Inflammatory macrophage (primary cell): Measurements from ENCODE around the gene RPS19BP1.
"Not testable (repeated sequence)": the region's sequence is repeated elsewhere in the genome, so short reads cannot be mapped to it uniquely, and the experiment has no call there.

Experiments used
- DNase-seq, 2 donors: peaks; one replicate each; pipeline ENCODE4 v3.0.0-alpha.2; 2020 to 2022

The RPS19BP1 gene

DNA sequence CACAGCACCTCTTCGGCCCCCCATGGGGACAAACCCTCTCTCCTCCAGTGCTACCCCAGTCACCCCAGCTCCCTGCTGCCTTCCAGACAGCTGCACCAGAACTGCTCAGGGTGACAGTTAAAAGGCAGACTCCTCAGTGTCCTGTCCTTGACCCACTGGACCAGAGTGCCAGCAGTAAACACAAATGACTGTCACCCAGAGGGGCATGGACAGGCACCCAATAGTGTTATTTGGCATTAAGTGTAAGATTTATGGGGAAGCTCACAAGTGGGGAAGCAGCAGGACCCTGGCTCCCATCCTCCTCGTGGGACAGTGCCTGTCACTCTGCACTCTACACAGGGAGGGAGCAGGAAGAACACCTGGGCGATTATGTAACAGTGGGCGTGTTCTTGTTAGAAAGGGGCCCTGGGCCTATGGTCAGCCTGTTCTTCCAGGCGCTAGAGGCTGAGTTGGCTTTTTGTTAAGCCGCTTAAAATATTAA lies 5.0 kb downstream of the RPS19BP1 start:
- DNase-seq = no peak

DNA sequence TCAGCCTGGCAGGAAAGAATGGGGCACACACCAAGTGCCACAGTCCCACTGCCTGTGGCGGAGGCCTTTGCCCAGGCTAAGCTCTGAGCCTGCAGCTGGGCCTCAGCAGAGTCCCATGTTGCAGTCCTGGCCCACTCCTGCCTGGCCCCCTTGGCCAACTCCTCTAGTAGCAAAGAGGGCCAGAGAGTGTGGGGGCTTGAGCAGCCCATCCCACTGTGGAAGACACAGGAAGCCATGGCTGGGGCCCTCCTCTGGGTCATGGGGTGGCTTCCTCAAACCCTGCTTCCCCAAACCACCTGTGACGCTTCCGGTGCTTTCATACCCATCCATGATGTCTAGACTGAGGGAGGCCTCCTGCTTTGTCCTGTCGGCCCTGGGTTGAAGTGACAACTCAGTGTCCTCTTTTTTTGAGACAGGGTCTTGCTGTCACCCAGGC lies 5.8 kb downstream of the RPS19BP1 start:
- peak; percentile 30 to 58 for DNase-seq

DNA sequence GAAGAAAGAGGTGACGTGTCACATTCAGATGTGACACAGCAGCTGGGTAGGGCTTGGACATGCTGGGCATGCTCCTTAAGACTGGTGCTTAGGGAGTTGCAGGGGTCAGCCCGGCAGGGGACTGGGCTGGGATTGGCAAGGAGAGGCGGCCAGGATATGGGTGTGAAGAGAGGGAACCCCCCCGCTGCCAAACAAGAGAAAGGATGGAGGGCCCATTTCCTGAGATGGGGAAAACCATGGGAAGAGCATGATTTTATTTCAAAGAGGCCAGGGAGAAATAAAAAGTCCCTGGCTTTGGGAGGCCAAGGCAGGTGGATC lies 6.9 kb downstream of the RPS19BP1 start:
- DNase-seq = no peak

DNA sequence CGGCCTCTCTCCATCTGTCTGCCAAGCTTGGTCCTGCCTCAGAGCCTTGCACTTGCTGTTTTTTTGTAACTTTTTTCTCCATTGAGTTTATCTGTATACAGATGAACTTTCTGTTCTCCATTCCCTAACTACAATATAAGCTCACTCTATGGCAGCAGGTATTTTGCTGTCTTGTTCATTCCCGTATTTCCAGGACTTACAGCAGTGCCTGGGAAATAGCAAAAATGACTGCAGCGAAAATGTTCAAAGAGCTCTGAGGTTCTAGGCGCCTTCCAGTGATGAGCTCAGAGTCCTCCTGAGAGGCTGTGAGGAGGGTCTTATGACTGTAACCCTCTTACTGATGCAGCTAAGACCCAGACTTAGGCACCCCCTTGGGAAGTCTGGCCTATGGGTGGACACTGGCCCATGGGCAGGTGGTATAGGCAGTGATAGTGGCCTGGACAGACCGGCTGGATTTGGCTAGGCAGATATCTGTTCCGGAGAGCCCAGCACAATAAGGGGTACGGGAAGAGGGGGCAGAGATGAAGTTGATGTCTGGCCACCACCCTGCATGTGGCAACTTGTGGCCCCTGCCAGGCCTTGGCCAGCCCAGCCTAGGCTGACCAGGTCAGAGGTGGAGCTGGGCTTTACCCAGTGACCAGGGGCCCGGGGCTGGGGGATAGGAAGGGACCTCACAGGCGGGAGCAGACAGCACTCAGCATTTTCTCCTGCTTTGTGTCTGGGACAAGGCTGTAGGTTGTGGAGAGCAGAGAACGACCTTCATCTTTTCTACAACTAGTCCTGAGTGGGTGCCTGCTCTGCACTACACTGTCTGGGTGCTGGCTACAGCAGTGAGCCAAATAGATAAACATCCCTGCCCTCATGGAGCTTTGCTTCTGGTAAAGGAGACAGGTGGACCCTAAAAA lies 7.5 kb downstream of the RPS19BP1 start:
- DNase-seq = no peak

DNA sequence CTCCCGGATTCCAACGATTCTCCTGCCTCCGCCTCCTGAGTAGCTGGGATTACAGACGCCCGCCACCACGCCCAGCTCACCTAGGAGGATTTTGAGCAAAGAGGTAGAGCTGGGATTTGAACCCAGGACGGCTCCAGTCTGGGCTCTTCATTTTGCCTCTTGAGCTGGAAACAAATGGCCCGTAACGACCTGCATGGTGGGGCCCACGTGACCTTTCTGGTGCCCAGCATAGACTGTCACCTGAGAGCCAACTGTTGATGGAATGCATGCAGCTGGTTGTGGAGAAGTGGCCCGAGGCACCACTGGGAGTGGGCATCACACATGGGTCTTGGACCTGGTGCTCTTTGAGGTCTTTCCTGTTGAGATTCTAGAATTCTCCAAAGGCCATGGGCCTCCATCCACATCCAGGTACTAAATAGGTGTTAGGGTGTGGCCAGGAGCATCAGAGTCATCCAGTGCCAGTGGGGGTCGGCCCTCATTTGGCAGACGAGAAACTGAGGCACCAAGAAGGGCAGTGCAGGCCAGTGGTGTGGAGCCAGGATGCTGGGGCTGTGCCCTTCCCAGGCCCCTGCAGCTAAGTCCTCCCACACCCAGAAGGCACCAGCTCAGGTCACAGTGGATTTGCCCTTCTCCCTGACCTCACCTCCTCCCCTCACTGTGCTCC lies 8.3 kb downstream of the RPS19BP1 start:
- DNase-seq = no peak

DNA sequence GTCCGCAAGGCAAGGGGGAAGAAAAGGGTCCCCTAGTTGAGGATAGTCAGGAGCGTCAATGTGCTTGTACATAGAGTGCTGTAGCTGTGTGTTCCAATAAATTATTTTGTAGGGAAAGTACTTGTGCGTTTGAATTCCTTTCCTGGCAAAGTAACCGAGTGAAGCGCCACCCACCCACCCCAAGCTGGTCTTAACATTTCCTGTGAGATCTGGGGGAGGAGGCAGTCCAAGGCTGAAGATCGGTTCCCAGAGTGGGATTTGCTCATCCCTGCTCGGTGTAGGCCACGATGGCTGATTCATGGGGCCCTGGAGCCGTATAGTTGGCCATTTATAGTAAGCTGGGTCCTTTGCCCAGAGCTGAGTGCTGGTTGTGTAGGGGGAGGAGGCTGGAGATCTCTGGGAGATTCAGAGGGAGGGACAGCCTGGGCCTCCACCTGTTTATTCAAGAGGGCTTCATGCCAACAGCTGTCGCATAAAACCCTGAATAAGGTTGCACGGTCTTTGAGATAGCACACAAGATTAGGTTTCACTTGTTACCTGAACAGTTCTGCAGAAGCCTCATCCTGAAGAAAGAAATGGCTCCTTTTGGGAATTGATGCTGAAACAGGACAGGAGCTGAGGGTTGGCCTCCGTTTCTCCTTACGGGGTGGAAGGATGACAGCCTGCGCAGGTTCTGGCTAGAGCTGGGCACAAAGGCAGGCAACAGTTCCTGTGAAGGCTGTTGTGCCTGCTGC lies 9.8 kb downstream of the RPS19BP1 start:
- DNase-seq = peak in 1 of 2 donors; percentile 32

DNA sequence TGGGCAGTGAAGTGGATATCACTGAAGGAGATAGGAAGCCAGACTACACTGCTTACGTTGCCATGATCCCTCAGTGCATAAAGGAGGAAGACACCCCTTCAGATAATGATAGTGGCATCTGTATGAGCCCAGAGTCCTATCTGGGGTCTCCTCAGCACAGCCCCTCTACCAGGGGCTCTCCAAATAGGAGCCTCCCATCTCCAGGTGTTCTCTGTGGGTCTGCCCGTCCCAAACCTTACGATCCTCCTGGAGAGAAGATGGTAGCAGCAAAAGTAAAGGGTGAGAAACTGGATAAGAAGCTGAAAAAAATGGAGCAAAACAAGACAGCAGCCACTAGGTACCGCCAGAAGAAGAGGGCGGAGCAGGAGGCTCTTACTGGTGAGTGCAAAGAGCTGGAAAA lies 10.5 kb downstream of the RPS19BP1 start:
- not testable (repeated sequence) for DNase-seq

DNA sequence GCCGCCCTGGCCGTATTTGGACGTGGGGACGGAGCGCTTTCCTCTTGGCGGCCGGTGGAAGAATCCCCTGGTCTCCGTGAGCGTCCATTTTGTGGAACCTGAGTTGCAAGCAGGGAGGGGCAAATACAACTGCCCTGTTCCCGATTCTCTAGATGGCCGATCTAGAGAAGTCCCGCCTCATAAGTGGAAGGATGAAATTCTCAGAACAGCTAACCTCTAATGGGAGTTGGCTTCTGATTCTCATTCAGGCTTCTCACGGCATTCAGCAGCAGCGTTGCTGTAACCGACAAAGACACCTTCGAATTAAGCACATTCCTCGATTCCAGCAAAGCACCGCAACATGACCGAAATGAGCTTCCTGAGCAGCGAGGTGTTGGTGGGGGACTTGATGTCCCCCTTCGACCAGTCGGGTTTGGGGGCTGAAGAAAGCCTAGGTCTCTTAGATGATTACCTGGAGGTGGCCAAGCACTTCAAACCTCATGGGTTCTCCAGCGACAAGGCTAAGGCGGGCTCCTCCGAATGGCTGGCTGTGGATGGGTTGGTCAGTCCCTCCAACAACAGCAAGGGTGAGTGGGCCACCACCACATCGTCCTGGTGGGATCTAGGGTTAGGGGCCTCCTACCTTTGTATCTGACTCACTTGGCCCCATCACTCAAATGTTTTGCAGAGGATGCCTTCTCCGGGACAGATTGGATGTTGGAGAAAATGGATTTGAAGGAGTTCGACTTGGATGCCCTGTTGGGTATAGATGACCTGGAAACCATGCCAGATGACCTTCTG lies 11.3 kb downstream of the RPS19BP1 start:
- DNase-seq = peak; percentile 88 to 94

DNA sequence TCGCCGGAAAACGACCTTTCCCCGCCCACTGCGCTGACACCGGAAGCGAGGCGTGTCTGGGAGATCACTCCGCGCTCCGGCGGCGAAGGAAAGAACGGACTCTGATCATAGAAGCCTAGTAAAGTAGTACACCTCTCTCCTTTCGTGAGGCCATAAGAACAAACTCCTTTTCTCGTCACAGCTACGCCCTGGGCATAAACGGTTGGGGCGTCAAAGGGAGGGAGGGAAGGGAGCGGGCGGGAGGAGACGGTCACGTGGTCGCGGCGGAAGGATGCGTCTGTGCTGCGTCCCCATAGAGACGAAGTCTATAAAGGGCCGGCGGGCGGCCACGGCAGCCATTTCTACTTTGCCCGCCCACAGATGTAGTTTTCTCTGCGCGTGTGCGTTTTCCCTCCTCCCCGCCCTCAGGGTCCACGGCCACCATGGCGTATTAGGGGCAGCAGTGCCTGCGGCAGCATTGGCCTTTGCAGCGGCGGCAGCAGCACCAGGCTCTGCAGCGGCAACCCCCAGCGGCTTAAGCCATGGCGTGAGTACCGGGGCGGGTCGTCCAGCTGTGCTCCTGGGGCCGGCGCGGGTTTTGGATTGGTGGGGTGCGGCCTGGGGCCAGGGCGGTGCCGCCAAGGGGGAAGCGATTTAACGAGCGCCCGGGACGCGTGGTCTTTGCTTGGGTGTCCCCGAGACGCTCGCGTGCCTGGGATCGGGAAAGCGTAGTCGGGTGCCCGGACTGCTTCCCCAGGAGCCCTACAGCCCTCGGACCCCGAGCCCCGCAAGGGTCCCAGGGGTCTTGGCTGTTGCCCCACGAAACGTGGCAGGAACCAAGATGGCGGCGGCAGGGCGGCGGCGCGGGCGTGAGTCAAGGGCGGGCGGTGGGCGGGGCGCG lies 12.1 kb downstream of the RPS19BP1 start, which contains the start of gene ATF4:
ATF4 (plus strand) TSS at position 337 of the 880 bp plus-strand sequence. CDS start 884 bp downstream, outside the sequence.
- DNase-seq = peak; percentile 89 to 95

DNA sequence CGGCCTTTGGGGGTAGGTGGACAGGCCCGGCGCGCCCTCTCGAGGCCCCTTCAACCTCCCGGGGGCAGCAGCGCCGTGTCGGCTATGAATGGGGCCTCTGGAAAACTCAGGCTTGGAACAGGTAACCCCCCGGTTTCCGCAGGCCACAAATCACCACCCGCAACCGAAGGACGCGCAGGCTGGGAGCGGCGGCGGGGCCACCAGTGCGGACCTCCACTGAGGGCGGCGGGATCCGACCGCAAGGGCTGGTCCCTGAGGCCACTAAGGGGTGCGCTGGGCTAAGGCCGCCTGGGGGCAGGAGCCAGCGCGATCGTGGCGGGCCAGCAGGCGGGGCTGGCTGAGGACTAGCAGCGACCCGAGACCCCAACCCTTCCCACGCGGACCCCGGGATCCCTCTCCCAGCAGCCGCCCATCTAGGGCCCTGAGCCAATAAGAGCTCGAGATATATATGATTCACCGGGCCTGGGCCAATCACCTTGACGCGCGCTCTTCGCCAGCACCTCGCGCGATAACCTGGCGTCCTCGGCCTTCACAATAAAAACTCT lies 12.8 kb downstream of the RPS19BP1 start:
- peak; percentile 99 for DNase-seq

DNA sequence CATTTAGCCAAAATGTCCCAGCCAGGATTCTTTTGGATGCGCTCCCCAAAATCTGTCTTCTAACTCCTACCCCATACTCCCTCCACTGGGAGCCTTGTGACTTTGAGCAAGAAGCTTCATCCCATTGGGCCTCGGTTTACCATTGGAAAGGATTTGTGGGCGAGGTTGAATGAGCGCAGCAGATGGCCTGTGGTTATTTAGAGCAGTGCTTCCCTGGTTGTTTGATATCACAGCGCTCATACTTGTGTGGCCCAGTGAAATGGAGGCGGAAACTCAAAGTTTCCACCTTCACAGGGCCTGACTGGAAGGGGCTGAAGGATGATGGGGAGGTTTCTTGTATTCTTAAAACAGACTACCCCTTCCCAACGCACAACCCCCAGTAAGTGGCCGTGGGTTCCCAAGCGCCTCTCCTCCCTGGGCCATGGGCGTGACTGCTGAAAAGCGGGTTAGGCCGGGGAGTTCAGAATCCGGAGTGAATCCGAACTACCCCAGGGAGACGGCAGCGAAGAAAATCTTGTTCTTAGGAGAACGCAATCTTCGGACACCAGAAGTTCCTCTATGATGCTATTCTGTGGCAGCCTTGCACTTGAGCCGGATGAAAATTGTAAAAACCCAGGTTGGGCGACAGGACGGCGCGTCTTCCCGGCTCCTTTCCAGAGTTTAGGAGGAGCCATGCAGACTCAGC lies 13.4 kb downstream of the RPS19BP1 start:
- peak; percentile 31 to 40 for DNase-seq

DNA sequence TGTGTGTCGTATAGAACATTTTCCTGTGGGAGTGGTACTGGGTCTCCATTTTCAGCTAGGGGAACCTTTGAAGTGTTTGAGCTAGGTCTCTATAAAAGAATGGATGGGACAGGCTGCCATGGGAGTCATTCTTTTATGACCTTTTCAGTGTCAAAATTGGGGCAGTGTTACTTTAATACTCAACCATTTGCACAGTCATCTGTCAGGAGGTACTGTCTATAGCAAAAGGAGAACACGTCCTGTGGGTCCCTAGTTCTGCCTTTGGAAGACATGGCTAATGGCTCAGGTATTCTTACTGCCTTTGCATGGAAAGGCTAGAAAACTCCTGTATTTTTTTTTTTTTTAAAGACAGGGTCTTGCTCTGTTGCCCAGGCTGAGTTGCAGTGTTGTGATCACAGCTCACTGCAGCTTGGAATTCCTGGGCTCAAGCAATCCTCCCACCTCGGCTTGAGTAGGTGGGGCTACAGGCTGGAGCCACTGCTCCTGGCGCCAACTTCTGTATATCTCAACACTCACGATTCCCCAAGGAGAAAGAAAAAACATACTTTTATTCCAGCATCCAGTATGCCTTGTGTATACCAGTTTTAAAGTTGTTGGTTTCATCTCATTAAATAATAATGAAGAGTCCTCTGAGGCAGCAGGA lies 14.3 kb downstream of the RPS19BP1 start:
- peak; percentile 35 to 58 for DNase-seq

DNA sequence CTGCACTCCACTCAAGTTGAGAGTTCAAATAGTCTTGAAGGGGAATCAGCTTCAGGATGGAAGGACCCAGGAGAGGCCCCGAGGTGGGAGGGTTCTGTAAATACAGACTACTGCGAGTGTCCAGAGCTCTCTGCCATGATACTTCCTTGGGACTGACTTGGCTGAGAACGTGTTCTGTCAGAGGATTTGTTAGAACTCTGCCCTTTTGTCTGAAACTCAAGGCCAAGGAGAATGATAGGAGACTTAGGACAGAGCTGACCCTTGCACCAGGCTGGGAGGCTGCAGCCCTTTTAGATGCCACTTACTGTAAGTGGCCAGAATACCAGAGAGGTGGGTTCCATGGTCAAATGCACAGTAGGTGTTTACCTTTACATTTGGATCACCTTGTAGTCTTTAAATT lies 15.1 kb downstream of the RPS19BP1 start:
- DNase-seq = no peak

DNA sequence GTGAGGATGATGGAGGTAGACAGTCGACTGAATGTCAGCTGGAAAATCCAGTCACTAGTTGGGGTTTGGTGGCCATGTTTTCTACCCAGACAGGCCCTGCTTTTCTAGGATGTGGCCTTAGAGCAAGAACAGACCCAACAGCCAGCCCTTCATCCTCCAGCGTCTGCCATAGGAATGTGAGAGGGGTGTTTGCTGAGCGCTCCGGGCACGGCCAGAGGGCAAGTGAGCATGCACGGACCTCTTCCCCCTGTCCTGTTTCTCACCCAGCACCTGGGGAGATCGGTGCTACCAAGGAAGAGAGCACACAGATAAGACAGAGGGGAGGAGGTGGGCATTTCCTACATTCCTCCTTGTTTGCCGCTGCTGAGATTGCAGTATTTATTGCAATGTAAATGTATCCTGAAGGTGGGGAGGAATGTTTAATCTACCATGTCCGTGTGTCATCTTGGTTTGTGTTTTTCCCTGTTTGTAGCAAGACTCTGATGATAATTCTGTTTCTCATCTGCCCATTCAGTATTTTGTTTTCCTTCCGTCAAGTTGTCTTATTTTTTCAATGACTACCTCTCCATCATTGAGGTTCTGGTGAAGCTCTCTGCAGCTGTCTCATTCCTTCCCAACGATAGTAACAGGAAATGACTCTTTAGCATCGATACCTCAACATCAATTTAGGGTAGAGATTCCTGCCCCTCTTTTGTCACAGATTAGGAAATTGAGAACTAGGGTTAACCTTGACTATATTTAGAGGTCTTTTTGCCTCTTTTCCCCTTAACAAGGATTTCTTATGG lies 17.1 kb downstream of the RPS19BP1 start:
- DNase-seq = no peak

DNA sequence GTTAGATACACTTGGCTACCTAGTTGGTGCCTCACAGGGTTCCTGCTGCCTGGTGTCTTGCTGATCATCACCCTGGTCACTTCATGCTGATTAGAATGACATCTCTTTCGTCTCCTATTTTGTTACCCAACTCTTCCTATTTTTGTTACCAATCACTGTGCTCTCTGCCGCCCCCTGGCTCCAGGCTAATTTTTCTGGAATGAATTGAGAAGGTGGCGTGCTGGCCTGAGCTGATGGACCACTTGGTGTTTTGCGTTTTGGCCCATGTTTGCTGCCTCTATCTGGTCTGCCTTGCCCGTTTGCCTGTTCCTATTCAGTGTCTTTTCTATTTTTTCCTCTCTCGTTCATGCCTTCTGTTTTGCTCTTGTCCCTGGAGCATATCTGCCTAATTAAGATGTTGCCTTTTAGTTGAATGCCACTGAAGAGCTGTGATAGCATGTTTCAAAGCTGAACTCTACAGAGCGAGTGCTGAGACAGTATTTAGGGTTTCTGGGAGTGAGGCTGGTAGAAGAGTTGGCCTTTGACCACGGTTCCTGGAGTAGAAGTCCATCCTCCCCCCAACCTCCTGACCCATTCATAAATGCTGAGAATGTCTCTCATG lies 18.1 kb downstream of the RPS19BP1 start:
- peak; percentile 71 for DNase-seq

DNA sequence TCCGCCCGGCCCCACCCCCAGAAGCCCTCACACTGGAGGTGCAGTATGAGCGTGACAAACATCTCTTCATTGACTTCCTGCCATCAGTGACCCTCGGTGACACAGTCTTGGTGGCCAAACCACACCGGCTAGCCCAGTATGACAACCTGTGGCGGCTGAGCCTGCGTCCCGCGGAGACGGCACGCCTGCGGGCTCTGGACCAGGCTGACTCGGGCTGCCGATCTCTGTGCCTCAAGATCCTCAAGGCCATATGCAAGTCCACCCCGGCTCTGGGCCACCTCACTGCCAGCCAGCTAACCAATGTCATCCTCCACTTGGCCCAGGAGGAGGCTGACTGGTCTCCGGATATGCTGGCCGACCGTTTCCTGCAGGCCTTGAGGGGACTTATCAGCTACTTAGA lies 18.8 kb downstream of the RPS19BP1 start:
- no peak for DNase-seq

DNA sequence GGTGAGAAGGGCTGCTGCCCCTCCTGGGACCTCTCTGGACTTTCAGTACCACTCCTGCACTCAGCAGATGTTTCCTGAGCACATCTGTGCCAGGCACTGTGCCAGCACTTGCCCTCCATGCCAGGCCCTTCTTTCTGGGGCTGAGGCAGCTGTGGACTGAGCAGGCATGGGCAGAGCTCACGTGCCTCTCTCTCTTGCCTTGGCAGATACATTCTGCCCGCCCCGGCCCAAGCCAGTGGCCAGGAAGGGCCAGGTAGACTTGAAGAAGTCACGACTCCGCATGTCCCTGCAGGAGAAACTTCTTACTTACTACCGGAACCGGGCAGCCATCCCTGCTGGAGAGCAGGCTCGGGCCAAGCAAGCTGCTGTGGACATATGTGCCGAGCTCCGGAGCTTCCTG lies 20.5 kb downstream of the RPS19BP1 start:
- DNase-seq = no peak

DNA sequence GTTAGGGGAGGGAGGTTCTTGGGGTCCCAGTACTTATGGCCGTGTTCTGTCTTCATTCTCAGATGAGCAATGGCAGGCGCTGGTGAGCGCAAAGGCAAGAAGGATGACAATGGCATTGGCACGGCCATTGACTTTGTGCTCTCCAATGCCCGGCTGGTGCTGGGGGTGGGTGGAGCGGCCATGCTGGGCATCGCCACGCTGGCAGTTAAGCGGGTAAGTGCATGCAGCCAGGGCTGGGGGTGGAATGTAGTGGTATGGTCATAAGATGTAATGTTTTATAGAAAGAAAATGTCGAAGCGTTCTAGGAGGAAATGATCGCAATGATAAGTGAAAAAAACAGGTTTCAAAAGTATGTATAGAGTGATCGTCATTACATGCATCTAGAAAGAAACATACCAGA lies 21.3 kb downstream of the RPS19BP1 start:
- no peak for DNase-seq
